Glutamatergic neuron (in vitro differentiated cells): ENCODE results near the gene SINHCAF. TPM values are rescaled to one million over a fixed set of nuclear protein-coding genes. Genes with fewer than 3 reads are reported as not detected.

Source experiments
- DNase-seq: peaks from one replicate; pipeline ENCODE4 v3.0.0; 2022
- H3K27ac Mint-ChIP-seq: one replicate; pipeline ENCODE4 v1.8.0; 2020; ENCODE audit warnings: mild to moderate bottlenecking, mixed read lengths, inconsistent platforms; ENCODE audit not compliant: unreplicated experiment
- H3K27me3 Mint-ChIP-seq: one replicate; pipeline ENCODE4 v1.8.0; 2020; ENCODE audit warnings: mild to moderate bottlenecking, moderate library complexity, mixed read lengths, inconsistent platforms; ENCODE audit not compliant: unreplicated experiment
- H3K36me3 Mint-ChIP-seq: one replicate; pipeline ENCODE4 v1.8.0; 2020; ENCODE audit warnings: mild to moderate bottlenecking, mixed read lengths, inconsistent platforms; ENCODE audit not compliant: unreplicated experiment
- H3K4me1 Mint-ChIP-seq: one replicate; pipeline ENCODE4 v1.8.0; 2020; ENCODE audit warnings: mild to moderate bottlenecking, low read depth, mixed read lengths, inconsistent platforms; ENCODE audit not compliant: unreplicated experiment
- H3K4me3 Mint-ChIP-seq: one replicate; pipeline ENCODE4 v1.8.0; 2020; ENCODE audit warnings: mild to moderate bottlenecking, mixed read lengths, inconsistent platforms; ENCODE audit not compliant: unreplicated experiment
- H3K9me3 Mint-ChIP-seq: one replicate; pipeline ENCODE4 v1.8.0; 2020; ENCODE audit warnings: mild to moderate bottlenecking, moderate library complexity, mixed read lengths, inconsistent platforms; ENCODE audit not compliant: unreplicated experiment
- CTCF ChIP-seq: fragments of 200-600 bp; sonication (generic); IDR thresholded peaks from one replicate; pipeline ENCODE4 v1.5.0; 2021; ENCODE audit not compliant: partially characterized antibody, unreplicated experiment
- total RNA-seq: library from RNA; stranded (reverse); fragmentation: NEBNext Ultra II Directional; extraction: Animal tissue kit (Norgen Biotek cat#: 25700); gene quantifications from one replicate; pipeline ENCODE4 v1.2.1, GENCODE V29; 2021; ENCODE audit not compliant: unreplicated experiment

SINHCAF gene
- total RNA-seq, 1 donor from 2014 or later = 149 TPM

GRCh38 chr12:31272607-31273225, 53.2 kb downstream of the SINHCAF start:
- no peaks in the 10 kb centered on the region for H3K9me3 Mint-ChIP-seq
- DNase-seq = no peak
- no peak overlapping the region for H3K4me3 Mint-ChIP-seq
- no peaks in the 10 kb centered on the region for H3K36me3 Mint-ChIP-seq
- H3K4me1 Mint-ChIP-seq = no peaks in the 10 kb centered on the region
- TF ChIP-seq CTCF = no peak
- no peak overlapping the region for H3K27ac Mint-ChIP-seq
- H3K27me3 Mint-ChIP-seq = no peaks in the 10 kb centered on the region

DNA sequence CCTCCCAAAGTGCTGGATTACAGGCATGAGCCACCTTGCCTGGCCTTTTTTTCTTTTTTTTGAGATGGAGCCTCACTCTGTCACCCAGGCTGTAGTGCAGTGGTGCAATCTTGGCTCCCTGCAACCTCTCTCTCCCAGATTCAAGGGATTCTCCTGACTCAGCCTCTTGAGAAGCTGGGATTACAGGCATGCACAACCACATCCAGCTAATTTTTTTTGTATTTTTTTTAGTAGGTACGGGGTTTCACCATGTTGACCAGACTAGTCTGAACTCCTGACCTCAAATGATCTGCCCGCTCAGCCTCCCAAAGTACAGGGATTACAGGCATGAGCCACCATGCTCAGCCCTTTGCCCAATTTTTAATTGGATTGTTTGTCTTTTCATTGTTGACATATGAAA, 58.0 kb downstream of the SINHCAF start:
- Mint-ChIP-seq H3K4me1 (no peaks in the 10 kb centered on the region), H3K4me3 (no peak overlapping the region), H3K36me3 (no peaks in the 10 kb centered on the region), H3K27me3 (peaks cover 2% of the 10 kb centered on the region), H3K9me3 (no peaks in the 10 kb centered on the region), H3K27ac (no peak overlapping the region)
- TF ChIP-seq CTCF = no peak
- no peak for DNase-seq

DNA sequence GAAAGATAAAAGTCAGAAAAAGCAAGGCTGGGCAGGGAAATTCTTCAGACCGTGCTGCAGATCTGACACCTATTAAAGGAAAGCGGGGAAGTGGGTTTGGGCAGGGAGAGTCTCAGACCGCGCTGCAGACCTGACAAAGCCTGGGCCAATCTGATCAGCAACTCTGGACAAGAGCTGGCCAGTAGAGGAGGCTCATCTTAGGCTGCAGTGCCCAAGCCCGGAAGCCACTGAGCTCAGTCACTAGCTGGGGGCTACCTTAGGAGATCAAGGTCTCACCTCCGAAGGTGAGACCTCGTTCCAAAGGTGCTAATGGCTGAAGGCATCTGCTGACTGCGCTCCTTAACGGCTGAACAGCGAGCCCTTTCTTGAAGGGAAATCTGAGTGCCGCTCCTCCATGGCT, 60.2 kb downstream of the SINHCAF start:
- Mint-ChIP-seq H3K4me3 (no peak overlapping the region), H3K27me3 (peaks cover 2% of the 10 kb centered on the region), H3K27ac (no peak overlapping the region), H3K36me3 (no peaks in the 10 kb centered on the region), H3K4me1 (no peaks in the 10 kb centered on the region), H3K9me3 (no peaks in the 10 kb centered on the region)
- no peak for DNase-seq
- TF ChIP-seq CTCF = no peak

DNA sequence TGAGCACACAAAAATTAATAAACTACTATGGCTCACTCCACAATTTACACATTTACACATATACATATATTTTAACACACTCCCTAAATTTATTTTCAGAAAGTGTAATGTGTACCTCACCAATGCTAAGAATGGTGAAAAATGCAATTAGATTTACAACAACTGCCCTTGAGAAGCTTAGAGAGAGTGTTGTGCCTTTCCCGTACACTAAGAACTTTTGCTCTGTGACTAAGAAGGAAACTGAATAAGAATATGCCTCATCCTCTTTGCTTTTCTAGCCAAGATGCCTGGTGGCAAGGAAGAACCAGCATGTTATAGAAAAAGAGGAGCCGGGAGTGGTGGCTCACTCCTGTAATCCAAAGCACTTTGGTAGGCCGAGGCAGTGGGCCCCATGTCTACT, 62.3 kb downstream of the SINHCAF start:
- Mint-ChIP-seq H3K9me3 (no peaks in the 10 kb centered on the region), H3K4me1 (no peaks in the 10 kb centered on the region), H3K36me3 (no peaks in the 10 kb centered on the region), H3K4me3 (no peak overlapping the region), H3K27ac (no peak overlapping the region), H3K27me3 (peaks cover 2% of the 10 kb centered on the region)
- no peak for TF ChIP-seq CTCF
- no peak for DNase-seq

GRCh38 chr12:31261744-31262143, 64.2 kb downstream of the SINHCAF start:
- Mint-ChIP-seq H3K27me3 (no peaks in the 10 kb centered on the region), H3K9me3 (no peaks in the 10 kb centered on the region), H3K4me3 (no peak overlapping the region), H3K36me3 (no peaks in the 10 kb centered on the region), H3K27ac (no peak overlapping the region), H3K4me1 (no peaks in the 10 kb centered on the region)
- TF ChIP-seq CTCF = no peak
- DNase-seq = no peak
